Erythroblast (primary cell): ENCODE data around the gene OR51B4.

ENCODE experiments used
- DNase-seq, 2 experiments: peaks; one replicate each; lab custom pipeline; 2025; lab: John Stamatoyannopoulos, UW
- GATA1 ChIP-seq: IDR thresholded peaks from 2 replicates; pipeline ENCODE4 v1.6.1; 2011; ENCODE audit warnings: low read depth, mild to moderate bottlenecking, control low read depth, low read length, moderate library complexity
- POLR2A ChIP-seq: IDR thresholded peaks from 2 replicates; pipeline ENCODE4 v1.6.1; 2011; ENCODE audit warnings: mild to moderate bottlenecking, low read length

The OR51B4 gene

GRCh38 chr11:5252192-5252918 lies 49.4 kb downstream of the OR51B4 start:
- DNase-seq = peak; percentile 88 to 93
- TF ChIP-seq POLR2A = peak; percentile 78
- TF ChIP-seq GATA1 = no peak

GRCh38 chr11:5251746-5252145 lies 50.0 kb downstream of the OR51B4 start:
- TF ChIP-seq POLR2A = no peak
- no peak for TF ChIP-seq GATA1
- no peak for DNase-seq
